OCI-LY3 (cell line): Measurements from ENCODE around the gene PCBP2.

ENCODE experiments used
- EZH2phosphoT487 ChIP-seq: fragments of 200-600 bp; shearing (Covaris generic); IDR thresholded peaks from 2 replicates; pipeline ENCODE4 v1.6.1; 2018; ENCODE audit warnings: antibody characterized with exemption, mixed run types, low read depth
- TF ChIP-seq, protein P1 (sequence below): fragments of 200-600, 300-600 bp; sonication (generic); IDR thresholded peaks from 2 replicates; pipeline ENCODE4 v1.5.1; 2014; ENCODE audit warnings: antibody characterized with exemption, low read length, low read depth

GRCh38 chr12:53474819-53475218 lies 22.9 kb downstream of the PCBP2 start:
- TF ChIP-seq, protein P1, sequence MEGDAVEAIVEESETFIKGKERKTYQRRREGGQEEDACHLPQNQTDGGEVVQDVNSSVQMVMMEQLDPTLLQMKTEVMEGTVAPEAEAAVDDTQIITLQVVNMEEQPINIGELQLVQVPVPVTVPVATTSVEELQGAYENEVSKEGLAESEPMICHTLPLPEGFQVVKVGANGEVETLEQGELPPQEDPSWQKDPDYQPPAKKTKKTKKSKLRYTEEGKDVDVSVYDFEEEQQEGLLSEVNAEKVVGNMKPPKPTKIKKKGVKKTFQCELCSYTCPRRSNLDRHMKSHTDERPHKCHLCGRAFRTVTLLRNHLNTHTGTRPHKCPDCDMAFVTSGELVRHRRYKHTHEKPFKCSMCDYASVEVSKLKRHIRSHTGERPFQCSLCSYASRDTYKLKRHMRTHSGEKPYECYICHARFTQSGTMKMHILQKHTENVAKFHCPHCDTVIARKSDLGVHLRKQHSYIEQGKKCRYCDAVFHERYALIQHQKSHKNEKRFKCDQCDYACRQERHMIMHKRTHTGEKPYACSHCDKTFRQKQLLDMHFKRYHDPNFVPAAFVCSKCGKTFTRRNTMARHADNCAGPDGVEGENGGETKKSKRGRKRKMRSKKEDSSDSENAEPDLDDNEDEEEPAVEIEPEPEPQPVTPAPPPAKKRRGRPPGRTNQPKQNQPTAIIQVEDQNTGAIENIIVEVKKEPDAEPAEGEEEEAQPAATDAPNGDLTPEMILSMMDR = no peak
- TF ChIP-seq EZH2phosphoT487 = no peak
